Endothelial cell of umbilical vein (primary cell): ENCODE measurements around the gene SRBD1. TPM values are rescaled to one million over a fixed set of nuclear protein-coding genes. Genes with fewer than 3 reads are reported as not detected.

Experiments
- BruUV-seq: library from RNA; stranded (reverse); fragments of 400-500 nt; replicated peaks from 2 replicates; lab custom pipeline; 2021; lab: Mats Ljungman, UMichigan
- CTCF ChIA-PET: fragments of 300-600, 350-600 bp; sonication (Branson Sonifier 250); formaldehyde crosslinking; loops from one replicate; lab custom pipeline; 2021; ENCODE audit warnings: antibody characterized with exemption, inconsistent platforms; lab: Charles Lee
- POLR2A ChIA-PET: fragments of 300-600, 350-600 bp; sonication (Branson Sonifier 250); formaldehyde crosslinking; loops from one replicate; lab custom pipeline; 2021; ENCODE audit warnings: antibody characterized with exemption, inconsistent platforms; lab: Charles Lee
- DNase-seq: peaks from one replicate; pipeline ENCODE4 v3.0.0-alpha.2; 2011; ENCODE audit warnings: low read depth, low spot score
- FAIRE-seq: peaks from 2 replicates; lab custom pipeline; 2011; peaks lifted over from hg19 to GRCh38; lab: Jason Lieb, UNC
- H2AFZ ChIP-seq: 2 replicates; pipeline ENCODE4 v1.6.0; 2012; ENCODE audit warnings: low read depth, low read length, control low read depth, inconsistent platforms
- H3K27ac ChIP-seq: 2 replicates; pipeline ENCODE4 v1.5.1; 2011; ENCODE audit warnings: low read depth, mild to moderate bottlenecking, control low read depth, low read length, moderate library complexity; ENCODE audit not compliant: insufficient read depth
- H3K27me3 ChIP-seq, 2 experiments: 2 replicates each; pipeline versions ENCODE4 v1.6.0 to v1.6.1; 2011; ENCODE audit warnings: low read length in 2 of 2, mixed read lengths in 1 of 2; ENCODE audit not compliant: control insufficient read depth in 2 of 2, insufficient read depth in 2 of 2
- H3K36me3 ChIP-seq, 2 experiments: 2 replicates in 1 of 2; 3 replicates in 1 of 2; pipeline ENCODE4 v1.5.1; 2011; ENCODE audit warnings: low read length in 2 of 2, mild to moderate bottlenecking in 1 of 2, moderate library complexity in 1 of 2; ENCODE audit not compliant: control insufficient read depth in 2 of 2, insufficient read depth in 2 of 2; ENCODE audit errors: extremely low read depth in 1 of 2
- H3K4me1 ChIP-seq: 3 replicates; pipeline ENCODE4 v1.5.1; 2011; ENCODE audit warnings: mild to moderate bottlenecking, low read length; ENCODE audit not compliant: control insufficient read depth, insufficient read depth; ENCODE audit errors: extremely low read depth
- H3K4me2 ChIP-seq: 2 replicates; pipeline ENCODE4 v1.6.1; 2011; ENCODE audit warnings: low read length, control low read depth, mixed read lengths; ENCODE audit not compliant: insufficient read depth
- H3K4me3 ChIP-seq, 3 experiments: fragments of 200-600 bp in 1 of 3; sonication (generic), shearing (Covaris generic) in 1 of 3; replicated peaks in 1 of 3; 2 replicates each; pipeline ENCODE4 v1.5.1; 2011 to 2016; ENCODE audit warnings: control low read depth in 3 of 3, low read length in 3 of 3, mild to moderate bottlenecking in 2 of 3, inconsistent platforms in 1 of 3, low read depth in 1 of 3, moderate library complexity in 1 of 3; ENCODE audit not compliant: insufficient read depth in 1 of 3
- H3K79me2 ChIP-seq: 2 replicates; pipeline ENCODE4 v1.6.0; 2012; ENCODE audit warnings: low read length, inconsistent platforms; ENCODE audit not compliant: control insufficient read depth, insufficient read depth
- H3K9ac ChIP-seq: replicated peaks from 2 replicates; pipeline ENCODE3; 2011; ENCODE audit warnings: low read length, control low read depth; ENCODE audit not compliant: insufficient read depth; ENCODE audit errors: extremely low read depth
- H3K9me1 ChIP-seq: replicated peaks from 3 replicates; pipeline ENCODE4 v1.6.0; 2011; ENCODE audit warnings: mild to moderate bottlenecking, low read length; ENCODE audit not compliant: control insufficient read depth, insufficient read depth; ENCODE audit errors: extremely low read depth
- H3K9me3 ChIP-seq: replicated peaks from 2 replicates; pipeline ENCODE4 v1.5.1; 2012; ENCODE audit warnings: low read length, inconsistent platforms; ENCODE audit not compliant: control insufficient read depth, insufficient read depth
- H4K20me1 ChIP-seq: replicated peaks from 2 replicates; pipeline ENCODE3; 2011; ENCODE audit warnings: mild to moderate bottlenecking, low read length; ENCODE audit not compliant: control insufficient read depth, insufficient read depth; ENCODE audit errors: extremely low read depth
- EZH2 ChIP-seq: IDR thresholded peaks from 2 replicates; pipeline ENCODE4 v1.6.1; 2012; ENCODE audit warnings: borderline replicate concordance, low read depth, mild to moderate bottlenecking, moderate library complexity, low read length, inconsistent platforms; ENCODE audit not compliant: severe bottlenecking
- FOS ChIP-seq: IDR thresholded peaks from 2 replicates; pipeline ENCODE4 v1.6.1; 2011; ENCODE audit warnings: mild to moderate bottlenecking, low read length, moderate library complexity, borderline replicate concordance; ENCODE audit not compliant: insufficient read depth
- JUN ChIP-seq: IDR thresholded peaks from 2 replicates; pipeline ENCODE4 v1.6.1; 2011; ENCODE audit warnings: borderline replicate concordance, low read depth; ENCODE audit not compliant: insufficient read length, insufficient read depth
- MYC ChIP-seq: IDR thresholded peaks from one replicate; pipeline ENCODE4 v1.6.1; 2011; ENCODE audit warnings: mild to moderate bottlenecking, low read depth, low read length
- POLR2A ChIP-seq: IDR thresholded peaks from 2 replicates; pipeline ENCODE4 v1.6.1; 2012; ENCODE audit warnings: low read depth, mild to moderate bottlenecking, control low read depth, low read length
- POLR2AphosphoS5 ChIP-seq: IDR thresholded peaks from 2 replicates; pipeline ENCODE4 v1.6.1; 2012; ENCODE audit warnings: low read depth, mild to moderate bottlenecking, control low read depth, low read length, moderate library complexity; ENCODE audit not compliant: insufficient read depth
- dilution Hi-C: fragments of 300-500 bp; cut with MboI; formaldehyde crosslinking; loops from one replicate; pipeline ENCODE4 v1.15.0; 2019; ENCODE audit warnings: low sequenced_read_pairs; ENCODE audit not compliant: extremely low pct_ligation_motif_present
- intact Hi-C: fragments of 100-400 bp; cut with micrococcal nuclease; formaldehyde crosslinking; loops from one replicate; pipeline ENCODE4 v1.10.0; 2022
- polyA plus RNA-seq, 4 experiments: library from polyadenylated mRNA; depleted of rRNA in 3 of 4; stranded (reverse) in 3 of 4; unstranded in 1 of 4; fragments of >200 nt; gene quantifications; 2 replicates each; pipeline versions ENCODE4 v1.2.1 to v1.2.3, GENCODE V29; 2011 to 2012; ENCODE audit warnings: missing spikeins in 1 of 4
- total RNA-seq: library from RNA; stranded (reverse); gene quantifications from 2 replicates; pipeline ENCODE4 v1.2.3, GENCODE V29; 2021
- TF ChIP-seq, protein P1 (sequence below), 2 donors: IDR thresholded peaks; 1 replicate in 1 of 2; 2 replicates in 1 of 2; pipeline ENCODE4 v1.5.1; 2011; ENCODE audit warnings: low read length in 2 of 2, mild to moderate bottlenecking in 2 of 2, moderate library complexity in 2 of 2, control low read depth in 1 of 2, inconsistent platforms in 1 of 2, low read depth in 1 of 2; ENCODE audit not compliant: insufficient read depth in 1 of 2; ENCODE audit errors: extremely low read depth in 1 of 2
- TF ChIP-seq, protein P2 (sequence below): IDR thresholded peaks from 2 replicates; pipeline ENCODE4 v1.6.1; 2011; ENCODE audit not compliant: insufficient read depth, insufficient read length

SRBD1 gene
- total and polyA plus RNA-seq, 2 donors (not counting 3 experiments of a cell fraction or from before 2014, with no cell fraction given) = 3.7 to 12.5 TPM

DNA sequence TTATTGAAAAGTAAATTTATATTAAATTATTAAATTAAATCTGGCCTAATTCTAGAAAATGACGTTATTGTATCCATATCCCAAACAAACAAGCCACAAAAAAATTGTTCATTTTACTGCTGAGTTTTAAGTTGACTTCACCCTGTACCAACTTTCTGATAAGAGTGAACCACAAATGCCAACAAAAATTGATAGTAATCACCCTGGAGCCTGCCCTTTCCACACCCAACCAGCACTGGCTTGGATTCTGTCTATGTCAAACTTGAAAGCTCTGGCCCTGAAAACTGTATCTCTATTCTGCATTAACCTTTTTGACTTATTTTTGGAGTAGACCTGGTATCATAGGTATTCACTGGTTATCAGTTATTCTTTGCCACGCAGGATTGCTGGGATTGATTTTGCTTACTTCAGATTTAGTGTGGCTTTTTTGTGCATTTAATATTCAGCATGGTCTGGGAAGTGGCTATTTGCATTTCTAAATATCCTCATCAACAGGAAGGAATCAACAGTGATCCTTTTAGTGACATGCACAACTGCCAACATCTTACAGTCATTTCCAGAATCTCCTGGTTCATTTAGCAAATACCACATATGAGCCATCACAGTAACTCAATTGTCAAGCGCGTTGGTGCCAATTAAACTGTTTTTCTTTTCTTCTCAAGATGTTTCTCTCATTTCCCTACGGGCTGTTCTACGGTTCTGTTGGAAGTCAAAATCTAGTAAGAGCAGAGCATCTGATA lies 11.4 kb upstream of the SRBD1 start:
- H3K9ac ChIP-seq = no peak overlapping the region
- H3K36me3 ChIP-seq = no peaks in the 10 kb centered on the region
- DNase-seq = no peak
- H3K27me3 ChIP-seq = peaks cover 0 to 2% of the 10 kb centered on the region in 2 experiments
- FAIRE-seq = no peak
- H3K27ac ChIP-seq = no peak overlapping the region
- H3K9me3 ChIP-seq = no peaks in the 10 kb centered on the region
- no peaks in the 10 kb centered on the region for H3K9me1 ChIP-seq
- CTCF ChIA-PET = no interaction called here
- H3K4me1 ChIP-seq = peaks cover 8% of the 10 kb centered on the region
- H2AFZ ChIP-seq = no peak overlapping the region
- no peak overlapping the region for H3K4me3 ChIP-seq
- TF ChIP-seq JUN (no peak), EZH2 (no peak), MYC (no peak), FOS (no peak), POLR2AphosphoS5 (no peak), POLR2A (no peak)
- TF ChIP-seq, protein P1, sequence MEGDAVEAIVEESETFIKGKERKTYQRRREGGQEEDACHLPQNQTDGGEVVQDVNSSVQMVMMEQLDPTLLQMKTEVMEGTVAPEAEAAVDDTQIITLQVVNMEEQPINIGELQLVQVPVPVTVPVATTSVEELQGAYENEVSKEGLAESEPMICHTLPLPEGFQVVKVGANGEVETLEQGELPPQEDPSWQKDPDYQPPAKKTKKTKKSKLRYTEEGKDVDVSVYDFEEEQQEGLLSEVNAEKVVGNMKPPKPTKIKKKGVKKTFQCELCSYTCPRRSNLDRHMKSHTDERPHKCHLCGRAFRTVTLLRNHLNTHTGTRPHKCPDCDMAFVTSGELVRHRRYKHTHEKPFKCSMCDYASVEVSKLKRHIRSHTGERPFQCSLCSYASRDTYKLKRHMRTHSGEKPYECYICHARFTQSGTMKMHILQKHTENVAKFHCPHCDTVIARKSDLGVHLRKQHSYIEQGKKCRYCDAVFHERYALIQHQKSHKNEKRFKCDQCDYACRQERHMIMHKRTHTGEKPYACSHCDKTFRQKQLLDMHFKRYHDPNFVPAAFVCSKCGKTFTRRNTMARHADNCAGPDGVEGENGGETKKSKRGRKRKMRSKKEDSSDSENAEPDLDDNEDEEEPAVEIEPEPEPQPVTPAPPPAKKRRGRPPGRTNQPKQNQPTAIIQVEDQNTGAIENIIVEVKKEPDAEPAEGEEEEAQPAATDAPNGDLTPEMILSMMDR (IDR thresholded peaks at IDR 0.05; ENCODE audit: extremely low read depth in 1 of 2, insufficient read depth in 1 of 2, low read depth in 1 of 2, low read length in 2 of 2) = no peak
- TF ChIP-seq, protein P2, sequence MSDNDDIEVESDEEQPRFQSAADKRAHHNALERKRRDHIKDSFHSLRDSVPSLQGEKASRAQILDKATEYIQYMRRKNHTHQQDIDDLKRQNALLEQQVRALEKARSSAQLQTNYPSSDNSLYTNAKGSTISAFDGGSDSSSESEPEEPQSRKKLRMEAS = no peak
- dilution Hi-C loops (no loop called here), intact Hi-C loops (no loop called here)
- POLR2A ChIA-PET = no interaction called here
- H3K79me2 ChIP-seq = no peaks in the 10 kb centered on the region
- H3K4me2 ChIP-seq = no peak overlapping the region
- no TSS peak for BruUV-seq
- no peaks in the 10 kb centered on the region for H4K20me1 ChIP-seq
